Vagina (tissue), 2 donors: Measurements from ENCODE around the gene RPL27A. TPM values are rescaled to one million over a fixed set of nuclear protein-coding genes. Genes with fewer than 3 reads are reported as not detected.
A peak's percentile ranks its signal among the peaks of the same experiment; 100 is the strongest.

ENCODE experiments used
- DNase-seq, 2 donors: peaks; one replicate each; pipeline ENCODE4 v3.0.0-alpha.2; 2017; ENCODE audit errors: extremely low spot score in 2 of 2
- H3K27ac ChIP-seq: fragments of 200-600 bp; sonication (generic); one replicate; pipeline ENCODE4 v1.5.1; 2019
- H3K27me3 ChIP-seq: fragments of 200-600 bp; sonication (generic); one replicate; pipeline ENCODE4 v1.5.1; 2019
- H3K36me3 ChIP-seq, 2 donors: fragments of 200-600 bp; sonication (generic); one replicate each; pipeline ENCODE4 v1.5.1; 2017 to 2019
- H3K4me1 ChIP-seq: fragments of 200-600 bp; sonication (generic); one replicate; pipeline ENCODE4 v1.5.1; 2019
- H3K4me3 ChIP-seq, 2 donors: fragments of 200-600 bp; sonication (generic); 1 replicate in 1 of 2; 2 replicates in 1 of 2; pipeline ENCODE4 v1.5.1; 2016 to 2019
- H3K9me3 ChIP-seq: fragments of 200-600 bp; sonication (generic); one replicate; pipeline ENCODE4 v1.5.1; 2019
- POLR2A ChIP-seq, 2 donors: fragments of 450-650 bp; IDR thresholded peaks; one replicate each; pipeline ENCODE4 v1.6.1; 2017; ENCODE audit warnings: antibody characterized with exemption in 2 of 2, mild to moderate bottlenecking in 2 of 2, moderate library complexity in 2 of 2
- POLR2AphosphoS5 ChIP-seq, 2 donors: sonication (generic); formaldehyde crosslinking; IDR thresholded peaks; one replicate each; pipeline ENCODE4 v1.9.0; 2017; ENCODE audit warnings: antibody characterized with exemption in 2 of 2, mild to moderate bottlenecking in 2 of 2, low read depth in 1 of 2; ENCODE audit not compliant: insufficient read depth in 1 of 2
- intact Hi-C: fragments of 100-400 bp; cut with DNase I; formaldehyde crosslinking; loops from one replicate; pipeline ENCODE4 v1.15.1; 2023
- total RNA-seq: library from RNA; depleted of rRNA; stranded (reverse); fragments of >200 nt; gene quantifications from one replicate; pipeline ENCODE4 v1.2.3, GENCODE V29; 2016
- TF ChIP-seq, protein P1 (sequence below), 3 experiments: fragments of 450-650 bp in 2 of 3; fragments of 200-600 bp in 1 of 3; sonication (generic) in 1 of 3; IDR thresholded peaks; one replicate each; pipeline ENCODE4 v1.5.1; 2017 to 2019; ENCODE audit warnings: antibody characterized with exemption in 3 of 3, mild to moderate bottlenecking in 2 of 3, moderate library complexity in 2 of 3

Gene RPL27A
- total RNA-seq, 1 donor from 2014 or later, result 1,279 TPM

DNA sequence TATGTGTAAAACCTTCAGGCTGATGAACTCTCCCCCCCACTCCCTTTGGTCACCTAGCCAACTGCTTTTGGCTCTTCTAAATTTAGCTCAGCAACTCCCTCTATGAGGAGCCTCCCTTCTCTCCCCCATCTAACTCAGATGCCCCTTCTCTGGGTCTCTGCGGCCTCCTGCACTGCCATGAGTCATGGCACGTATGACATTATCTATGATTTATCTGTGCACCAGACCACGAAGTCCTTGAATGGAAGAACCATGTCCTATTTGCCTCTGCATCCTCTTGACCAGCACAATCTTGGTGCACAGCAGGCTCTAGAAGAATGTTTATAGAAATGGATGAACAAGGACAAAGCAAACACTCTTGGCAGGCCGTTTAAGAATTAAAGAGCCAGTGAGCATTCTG, 46.0 kb downstream of the RPL27A start:
- no peak for DNase-seq
- Histone ChIP-seq H3K4me1 (peaks cover 43% of the 10 kb centered on the region), H3K4me3 (no peak overlapping the region), H3K9me3 (no peaks in the 10 kb centered on the region), H3K27me3 (no peaks in the 10 kb centered on the region), H3K36me3 (peaks cover 0 to 16% of the 10 kb centered on the region in 2 donors), H3K27ac (peak overlapping the region; percentile 1)
- intact Hi-C loops, result no loop called here
- no peak for TF ChIP-seq POLR2A (IDR thresholded peaks at IDR 0.05)
- no peak for TF ChIP-seq POLR2AphosphoS5 (IDR thresholded peaks at IDR 0.05; ENCODE audit: insufficient read depth in 1 of 2, low read depth in 1 of 2)
- TF ChIP-seq, protein P1, sequence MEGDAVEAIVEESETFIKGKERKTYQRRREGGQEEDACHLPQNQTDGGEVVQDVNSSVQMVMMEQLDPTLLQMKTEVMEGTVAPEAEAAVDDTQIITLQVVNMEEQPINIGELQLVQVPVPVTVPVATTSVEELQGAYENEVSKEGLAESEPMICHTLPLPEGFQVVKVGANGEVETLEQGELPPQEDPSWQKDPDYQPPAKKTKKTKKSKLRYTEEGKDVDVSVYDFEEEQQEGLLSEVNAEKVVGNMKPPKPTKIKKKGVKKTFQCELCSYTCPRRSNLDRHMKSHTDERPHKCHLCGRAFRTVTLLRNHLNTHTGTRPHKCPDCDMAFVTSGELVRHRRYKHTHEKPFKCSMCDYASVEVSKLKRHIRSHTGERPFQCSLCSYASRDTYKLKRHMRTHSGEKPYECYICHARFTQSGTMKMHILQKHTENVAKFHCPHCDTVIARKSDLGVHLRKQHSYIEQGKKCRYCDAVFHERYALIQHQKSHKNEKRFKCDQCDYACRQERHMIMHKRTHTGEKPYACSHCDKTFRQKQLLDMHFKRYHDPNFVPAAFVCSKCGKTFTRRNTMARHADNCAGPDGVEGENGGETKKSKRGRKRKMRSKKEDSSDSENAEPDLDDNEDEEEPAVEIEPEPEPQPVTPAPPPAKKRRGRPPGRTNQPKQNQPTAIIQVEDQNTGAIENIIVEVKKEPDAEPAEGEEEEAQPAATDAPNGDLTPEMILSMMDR (IDR thresholded peaks at IDR 0.05), result no peak

- peak overlapping the region; percentile 1 for H3K27ac ChIP-seq
- H3K27me3 ChIP-seq, result no peaks in the 10 kb centered on the region
- no peak for DNase-seq
- intact Hi-C loops, result no loop called here
- no peak overlapping the region for H3K4me3 ChIP-seq
- peaks cover 0 to 16% of the 10 kb centered on the region in 2 donors for H3K36me3 ChIP-seq
- peaks cover 46% of the 10 kb centered on the region for H3K4me1 ChIP-seq
- no peak for TF ChIP-seq POLR2AphosphoS5 (IDR thresholded peaks at IDR 0.05; ENCODE audit: insufficient read depth in 1 of 2, low read depth in 1 of 2)
- no peak for TF ChIP-seq POLR2A (IDR thresholded peaks at IDR 0.05)
- TF ChIP-seq, protein P1 (IDR thresholded peaks at IDR 0.05), result no peak
- H3K9me3 ChIP-seq, result no peaks in the 10 kb centered on the region
These were observed 46.5 kb downstream of the RPL27A start for GRCh38 chr11:8729067-8729466.

DNA sequence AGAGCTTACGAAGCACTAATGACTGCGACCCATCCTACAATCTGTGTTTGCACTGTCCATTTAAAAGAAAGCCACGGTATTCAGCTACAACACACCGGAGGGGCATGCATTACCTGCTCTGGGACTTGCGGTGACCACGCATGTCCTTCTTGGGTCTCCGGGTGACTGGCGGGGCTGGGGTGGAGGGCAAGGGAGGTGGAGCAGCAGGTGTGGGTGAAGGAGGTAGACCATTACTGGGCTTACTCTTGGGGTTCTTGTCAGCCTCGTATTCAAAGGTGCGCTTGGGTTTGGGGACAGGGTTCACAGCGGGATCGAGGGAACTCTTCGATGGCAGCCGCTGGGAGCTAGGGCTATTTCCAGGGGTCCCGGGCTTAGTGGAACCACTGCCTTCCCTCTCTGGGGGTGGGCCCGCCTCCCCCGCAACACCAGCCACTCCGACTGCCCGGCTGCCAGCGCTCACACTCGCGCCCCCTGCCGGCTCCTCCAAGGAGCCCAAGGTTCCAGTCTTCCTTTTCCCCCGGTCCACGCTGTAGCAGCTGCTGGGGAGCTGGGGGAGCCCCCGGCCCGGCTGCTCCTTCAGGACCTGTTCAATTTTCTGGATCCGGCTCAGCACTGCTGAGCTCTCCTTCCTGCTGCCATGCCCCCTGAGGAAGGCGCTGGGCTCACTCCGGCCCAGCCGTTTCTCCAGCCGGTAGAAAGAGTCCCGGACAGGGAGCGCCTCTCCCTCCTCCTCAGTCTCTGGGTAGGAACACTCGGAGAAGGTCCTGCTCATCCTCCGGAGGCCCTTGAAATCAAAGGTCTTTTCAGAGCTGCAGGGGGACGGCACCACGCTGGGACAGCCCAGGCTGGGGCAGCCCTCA, 47.5 kb downstream of the RPL27A start:
- no peak for DNase-seq
- TF ChIP-seq POLR2A (IDR thresholded peaks at IDR 0.05), result no peak
- no peak for TF ChIP-seq POLR2AphosphoS5 (IDR thresholded peaks at IDR 0.05; ENCODE audit: insufficient read depth in 1 of 2, low read depth in 1 of 2)
- TF ChIP-seq, protein P1 (IDR thresholded peaks at IDR 0.05), result no peak

DNA sequence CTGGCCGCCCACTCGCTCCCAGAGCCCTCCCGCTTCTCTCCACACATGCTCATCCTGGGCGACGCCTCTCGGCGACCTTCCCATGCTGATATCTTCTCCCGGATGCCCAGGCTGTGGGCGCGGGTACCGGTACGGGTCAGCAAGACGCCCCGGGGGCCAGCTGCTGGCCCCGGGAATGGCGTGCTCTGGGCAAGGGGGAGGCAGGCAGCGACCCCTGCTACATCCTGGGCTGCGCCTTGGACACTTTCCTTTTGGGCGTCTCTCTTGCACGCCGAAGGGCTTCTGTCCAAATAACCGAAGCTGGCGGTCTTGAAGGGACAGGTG, 48.1 kb downstream of the RPL27A start:
- intact Hi-C loops, result no loop called here
- no peak for TF ChIP-seq POLR2AphosphoS5 (IDR thresholded peaks at IDR 0.05; ENCODE audit: insufficient read depth in 1 of 2, low read depth in 1 of 2)
- TF ChIP-seq, protein P1 (IDR thresholded peaks at IDR 0.05), result no peak
- TF ChIP-seq POLR2A (IDR thresholded peaks at IDR 0.05), result no peak
- H3K9me3 ChIP-seq, result no peaks in the 10 kb centered on the region
- peak overlapping the region; percentile 1 for H3K27ac ChIP-seq
- peaks cover 0 to 16% of the 10 kb centered on the region in 2 donors for H3K36me3 ChIP-seq
- H3K4me1 ChIP-seq, result peaks cover 46% of the 10 kb centered on the region
- DNase-seq, result no peak
- H3K27me3 ChIP-seq, result no peaks in the 10 kb centered on the region
- no peak overlapping the region for H3K4me3 ChIP-seq

More for the DNA sequence above, 47.5 kb downstream of the RPL27A start:
- no peaks in the 10 kb centered on the region for H3K9me3 ChIP-seq
- H3K27ac ChIP-seq, result peak overlapping the region; percentile 30
- H3K36me3 ChIP-seq, result peaks cover 0 to 16% of the 10 kb centered on the region in 2 donors
- peaks cover 46% of the 10 kb centered on the region for H3K4me1 ChIP-seq
- H3K4me3 ChIP-seq, result no peak overlapping the region
- intact Hi-C loops, result no loop called here
- H3K27me3 ChIP-seq, result no peaks in the 10 kb centered on the region
